GM19025 (cell line): ENCODE results near the gene KRTAP5-3.
"Not testable (repeated sequence)": the region's sequence is repeated elsewhere in the genome, so short reads cannot be mapped to it uniquely, and the experiment has no call there.

ENCODE experiments used
- ATAC-seq: cut with Tn5 transposase; IDR thresholded peaks from one replicate; pipeline ENCODE4 v1.9.1; 2021; ENCODE audit warnings: mild to moderate bottlenecking, low read depth, moderate library complexity; ENCODE audit not compliant: unreplicated experiment

KRTAP5-3 gene

GRCh38 chr11:1608363-1608762 lies at the start of gene KRTAP5-3:
TSS of gene KRTAP5-3 (minus strand) at chr11:1608463. CDS start at chr11:1608385, 78 bp downstream.
- no peak for ATAC-seq

- no peak for ATAC-seq
Observed at GRCh38 chr11:1656670-1657069, 48.4 kb upstream of the KRTAP5-3 start.

GRCh38 chr11:1656061-1656441 lies 47.8 kb upstream of the KRTAP5-3 start:
- no peak for ATAC-seq

GRCh38 chr11:1655168-1656060 lies 47.2 kb upstream of the KRTAP5-3 start:
- no peak for ATAC-seq

- no peak for ATAC-seq
Observed at GRCh38 chr11:1654388-1655167, 46.3 kb upstream of the KRTAP5-3 start.

GRCh38 chr11:1653541-1654387 lies 45.5 kb upstream of the KRTAP5-3 start:
- ATAC-seq = no peak

GRCh38 chr11:1652771-1653540 lies 44.7 kb upstream of the KRTAP5-3 start:
- ATAC-seq = no peak

- ATAC-seq = no peak
Observed at GRCh38 chr11:1652442-1652770, 44.1 kb upstream of the KRTAP5-3 start.

GRCh38 chr11:1652026-1652425 lies 43.8 kb upstream of the KRTAP5-3 start:
- no peak for ATAC-seq

- no peak for ATAC-seq
Observed at GRCh38 chr11:1651411-1651980, 43.2 kb upstream of the KRTAP5-3 start.

GRCh38 chr11:1650918-1651262 lies 42.6 kb upstream of the KRTAP5-3 start:
- ATAC-seq = no peak

GRCh38 chr11:1650034-1650917 lies 42.0 kb upstream of the KRTAP5-3 start:
- no peak for ATAC-seq

GRCh38 chr11:1648653-1649420 lies 40.6 kb upstream of the KRTAP5-3 start:
- no peak for ATAC-seq

GRCh38 chr11:1647901-1648652 lies 39.8 kb upstream of the KRTAP5-3 start:
- ATAC-seq = no peak

- not testable (repeated sequence) for ATAC-seq
Observed at GRCh38 chr11:1646540-1646939, 38.3 kb upstream of the KRTAP5-3 start.

GRCh38 chr11:1645357-1645821 lies 37.1 kb upstream of the KRTAP5-3 start:
- ATAC-seq = no peak

- ATAC-seq = no peak
Observed at GRCh38 chr11:1644601-1645356, 36.5 kb upstream of the KRTAP5-3 start.
